ENCODE data around the gene NEK7. TPM values are rescaled to one million over a fixed set of nuclear protein-coding genes. Genes with fewer than 3 reads are reported as not detected.
"Not testable (repeated sequence)": the region's sequence is repeated elsewhere in the genome, so short reads cannot be mapped to it uniquely, and the experiment has no call there.

Gene NEK7
- total RNA-seq, 1 donor from 2014 or later = 44.9 TPM

DNA sequence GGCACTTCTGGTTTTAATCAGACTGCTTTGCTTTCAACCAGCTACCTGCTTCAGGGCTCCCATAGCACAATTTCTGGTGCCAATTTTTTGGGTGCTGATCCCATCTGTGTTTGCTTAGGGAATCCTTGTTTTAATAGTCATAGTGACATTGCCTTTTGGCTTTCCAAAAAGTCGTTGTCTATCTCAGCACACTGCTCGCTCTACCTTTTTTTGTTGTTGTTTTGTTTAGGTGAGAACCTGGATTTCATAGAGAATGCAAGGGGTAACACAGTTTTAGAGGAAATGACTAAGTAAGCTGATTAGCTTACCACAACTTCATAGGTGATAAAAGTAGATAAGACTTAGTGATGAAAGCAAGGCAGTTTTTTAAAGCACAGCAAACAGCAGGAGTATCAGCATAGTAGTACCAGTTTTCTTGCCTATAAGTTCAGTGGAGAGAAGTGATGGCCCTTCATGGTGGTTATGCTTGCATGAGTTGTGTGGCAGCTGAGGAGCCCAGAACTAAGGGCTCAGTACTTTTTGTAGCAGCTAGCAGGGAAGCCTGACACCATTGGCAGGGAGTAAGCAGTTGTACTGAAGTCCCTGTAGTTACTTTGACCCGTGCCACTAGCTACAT is 31.3 kb downstream of the NEK7 start:
- H3K4me1 Mint-ChIP-seq (ENCODE audit: unreplicated experiment) = peaks cover 26% of the 10 kb centered on the region
- H3K9me3 Mint-ChIP-seq (ENCODE audit: unreplicated experiment) = no peaks in the 10 kb centered on the region
- no peaks in the 10 kb centered on the region for H3K36me3 Mint-ChIP-seq (ENCODE audit: low read depth, unreplicated experiment)
- no peak for DNase-seq (ENCODE audit: low spot score)
- H3K4me3 Mint-ChIP-seq (ENCODE audit: unreplicated experiment) = no peak overlapping the region
- no peak for TF ChIP-seq CTCF (IDR thresholded peaks at IDR 0.05; ENCODE audit: unreplicated experiment)
- H3K27me3 Mint-ChIP-seq (ENCODE audit: unreplicated experiment) = peaks cover 2% of the 10 kb centered on the region
- no peak overlapping the region for H3K27ac Mint-ChIP-seq (ENCODE audit: unreplicated experiment)

- Mint-ChIP-seq H3K9me3 (ENCODE audit: unreplicated experiment) (no peaks in the 10 kb centered on the region), H3K36me3 (ENCODE audit: low read depth, unreplicated experiment) (no peaks in the 10 kb centered on the region), H3K4me3 (ENCODE audit: unreplicated experiment) (no peak overlapping the region), H3K4me1 (ENCODE audit: unreplicated experiment) (peaks cover 30% of the 10 kb centered on the region), H3K27ac (ENCODE audit: unreplicated experiment) (no peak overlapping the region), H3K27me3 (ENCODE audit: unreplicated experiment) (peaks cover 2% of the 10 kb centered on the region)
- DNase-seq (ENCODE audit: low spot score) = no peak
- TF ChIP-seq CTCF (IDR thresholded peaks at IDR 0.05; ENCODE audit: unreplicated experiment) = no peak
These were observed 34.3 kb downstream of the NEK7 start for GRCh38 chr1:198191117-198191516.

- H3K27me3 Mint-ChIP-seq (ENCODE audit: unreplicated experiment); DNase-seq (ENCODE audit: low spot score); H3K4me3 Mint-ChIP-seq (ENCODE audit: unreplicated experiment); H3K9me3 Mint-ChIP-seq (ENCODE audit: unreplicated experiment); H3K27ac Mint-ChIP-seq (ENCODE audit: unreplicated experiment); H3K36me3 Mint-ChIP-seq (ENCODE audit: low read depth, unreplicated experiment): not testable (repeated sequence)
- H3K4me1 Mint-ChIP-seq (ENCODE audit: unreplicated experiment) = peaks cover 28% of the 10 kb centered on the region
These were observed 37.1 kb downstream of the NEK7 start for GRCh38 chr1:198193871-198194270.

DNA sequence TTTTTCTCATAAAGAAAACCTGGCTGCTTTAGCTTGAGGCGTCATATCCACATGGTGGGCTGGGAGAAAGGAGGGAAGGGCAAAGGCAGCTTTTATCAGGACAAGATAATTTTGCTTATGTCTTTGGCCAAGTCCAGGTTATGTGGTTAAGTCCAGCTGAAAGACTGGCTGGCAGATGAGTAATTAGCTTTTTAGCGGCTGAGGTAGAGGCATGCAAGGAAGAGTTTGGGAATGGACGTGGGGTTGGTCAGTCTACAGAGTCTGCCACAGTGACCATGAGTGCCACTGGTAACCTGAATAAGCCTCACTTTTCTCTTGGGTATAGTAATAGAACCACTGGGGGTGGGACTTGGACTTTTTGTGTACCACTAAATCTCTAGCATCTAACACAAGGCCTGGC is 39.8 kb downstream of the NEK7 start:
- Mint-ChIP-seq H3K4me1 (ENCODE audit: unreplicated experiment) (peaks cover 27% of the 10 kb centered on the region), H3K27me3 (ENCODE audit: unreplicated experiment) (peaks cover 2% of the 10 kb centered on the region), H3K4me3 (ENCODE audit: unreplicated experiment) (no peak overlapping the region), H3K27ac (ENCODE audit: unreplicated experiment) (no peak overlapping the region), H3K36me3 (ENCODE audit: low read depth, unreplicated experiment) (peaks cover 6% of the 10 kb centered on the region), H3K9me3 (ENCODE audit: unreplicated experiment) (no peaks in the 10 kb centered on the region)
- TF ChIP-seq CTCF (IDR thresholded peaks at IDR 0.05; ENCODE audit: unreplicated experiment) = no peak
- no peak for DNase-seq (ENCODE audit: low spot score)

DNA sequence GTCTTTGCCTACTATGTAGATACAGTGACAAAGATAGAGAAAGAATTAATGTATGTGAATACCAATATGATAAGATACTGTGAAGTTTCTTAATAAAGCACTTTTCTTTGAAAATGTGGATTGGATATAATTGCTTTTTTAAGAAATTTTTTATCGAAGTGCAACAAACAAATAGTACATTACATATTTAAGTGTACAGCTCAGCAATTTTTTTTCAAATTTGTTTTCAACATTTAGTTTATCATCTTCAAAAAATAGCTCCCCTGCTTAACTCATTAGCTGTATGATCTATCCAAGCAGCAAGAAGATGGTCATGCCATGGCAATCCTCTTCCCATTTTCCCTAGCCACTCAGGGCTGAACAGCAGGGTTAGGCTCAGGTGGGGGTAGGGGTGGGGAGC is 40.5 kb downstream of the NEK7 start:
- DNase-seq (ENCODE audit: low spot score) = no peak
- peaks cover 22% of the 10 kb centered on the region for H3K4me1 Mint-ChIP-seq (ENCODE audit: unreplicated experiment)
- H3K27ac Mint-ChIP-seq (ENCODE audit: unreplicated experiment) = no peak overlapping the region
- no peak overlapping the region for H3K4me3 Mint-ChIP-seq (ENCODE audit: unreplicated experiment)
- no peaks in the 10 kb centered on the region for H3K9me3 Mint-ChIP-seq (ENCODE audit: unreplicated experiment)
- peaks cover 6% of the 10 kb centered on the region for H3K36me3 Mint-ChIP-seq (ENCODE audit: low read depth, unreplicated experiment)
- H3K27me3 Mint-ChIP-seq (ENCODE audit: unreplicated experiment) = peaks cover 2% of the 10 kb centered on the region
- TF ChIP-seq CTCF (IDR thresholded peaks at IDR 0.05; ENCODE audit: unreplicated experiment) = no peak

Data from endothelial cell (in vitro differentiated cells).